ENCODE results near the gene TTI1.

DNA sequence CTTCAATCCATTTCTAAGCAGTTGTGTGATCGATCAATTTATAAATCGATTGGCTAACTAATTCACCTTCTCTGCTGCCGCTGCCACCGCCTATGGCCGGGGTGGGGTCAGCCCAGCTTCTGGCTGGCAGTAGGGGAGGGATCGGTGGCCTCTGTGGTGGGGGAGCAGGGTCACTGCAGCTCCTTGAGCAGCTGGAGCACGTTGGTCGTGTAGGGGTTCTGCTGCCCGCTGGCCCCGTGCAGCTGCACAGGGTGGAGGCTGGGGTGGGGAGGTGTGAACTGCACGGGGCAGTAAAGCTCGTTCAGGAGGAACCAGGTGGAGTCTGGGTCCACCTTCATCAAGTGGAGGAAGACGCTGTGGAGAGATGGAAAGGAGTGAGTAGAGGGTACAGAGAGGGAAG is 50.0 kb downstream of the TTI1 start:
- TF ChIP-seq, protein P1, sequence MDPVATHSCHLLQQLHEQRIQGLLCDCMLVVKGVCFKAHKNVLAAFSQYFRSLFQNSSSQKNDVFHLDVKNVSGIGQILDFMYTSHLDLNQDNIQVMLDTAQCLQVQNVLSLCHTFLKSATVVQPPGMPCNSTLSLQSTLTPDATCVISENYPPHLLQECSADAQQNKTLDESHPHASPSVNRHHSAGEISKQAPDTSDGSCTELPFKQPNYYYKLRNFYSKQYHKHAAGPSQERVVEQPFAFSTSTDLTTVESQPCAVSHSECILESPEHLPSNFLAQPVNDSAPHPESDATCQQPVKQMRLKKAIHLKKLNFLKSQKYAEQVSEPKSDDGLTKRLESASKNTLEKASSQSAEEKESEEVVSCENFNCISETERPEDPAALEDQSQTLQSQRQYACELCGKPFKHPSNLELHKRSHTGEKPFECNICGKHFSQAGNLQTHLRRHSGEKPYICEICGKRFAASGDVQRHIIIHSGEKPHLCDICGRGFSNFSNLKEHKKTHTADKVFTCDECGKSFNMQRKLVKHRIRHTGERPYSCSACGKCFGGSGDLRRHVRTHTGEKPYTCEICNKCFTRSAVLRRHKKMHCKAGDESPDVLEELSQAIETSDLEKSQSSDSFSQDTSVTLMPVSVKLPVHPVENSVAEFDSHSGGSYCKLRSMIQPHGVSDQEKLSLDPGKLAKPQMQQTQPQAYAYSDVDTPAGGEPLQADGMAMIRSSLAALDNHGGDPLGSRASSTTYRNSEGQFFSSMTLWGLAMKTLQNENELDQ (tag by site-specific recombination; IDR thresholded peaks at IDR 0.05; ENCODE audit: low read depth), result no peak
- TF ChIP-seq, protein P2, sequence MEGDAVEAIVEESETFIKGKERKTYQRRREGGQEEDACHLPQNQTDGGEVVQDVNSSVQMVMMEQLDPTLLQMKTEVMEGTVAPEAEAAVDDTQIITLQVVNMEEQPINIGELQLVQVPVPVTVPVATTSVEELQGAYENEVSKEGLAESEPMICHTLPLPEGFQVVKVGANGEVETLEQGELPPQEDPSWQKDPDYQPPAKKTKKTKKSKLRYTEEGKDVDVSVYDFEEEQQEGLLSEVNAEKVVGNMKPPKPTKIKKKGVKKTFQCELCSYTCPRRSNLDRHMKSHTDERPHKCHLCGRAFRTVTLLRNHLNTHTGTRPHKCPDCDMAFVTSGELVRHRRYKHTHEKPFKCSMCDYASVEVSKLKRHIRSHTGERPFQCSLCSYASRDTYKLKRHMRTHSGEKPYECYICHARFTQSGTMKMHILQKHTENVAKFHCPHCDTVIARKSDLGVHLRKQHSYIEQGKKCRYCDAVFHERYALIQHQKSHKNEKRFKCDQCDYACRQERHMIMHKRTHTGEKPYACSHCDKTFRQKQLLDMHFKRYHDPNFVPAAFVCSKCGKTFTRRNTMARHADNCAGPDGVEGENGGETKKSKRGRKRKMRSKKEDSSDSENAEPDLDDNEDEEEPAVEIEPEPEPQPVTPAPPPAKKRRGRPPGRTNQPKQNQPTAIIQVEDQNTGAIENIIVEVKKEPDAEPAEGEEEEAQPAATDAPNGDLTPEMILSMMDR (tag by site-specific recombination; IDR thresholded peaks at IDR 0.05), result no peak
- TF ChIP-seq HOXD13 (CRISPR knock-in tag; IDR thresholded peaks at IDR 0.05; ENCODE audit: borderline replicate concordance) (no peak), ZNF292 (tag by site-specific recombination; IDR thresholded peaks at IDR 0.05; ENCODE audit: borderline replicate concordance, low read depth) (no peak), TCF7L2 (IDR thresholded peaks at IDR 0.05; ENCODE audit: borderline replicate concordance, low read depth, low read length) (no peak), ZNF324 (tag by site-specific recombination; IDR thresholded peaks at IDR 0.05) (no peak)

All from HEK293 (cell line).